ENCODE results near the gene FGD3.
A peak's percentile ranks its signal among the peaks of the same experiment; 100 is the strongest.

The FGD3 gene

GRCh38 chr9:92954049-92954861 lies 6.9 kb downstream of the FGD3 start:
- DNase-seq (ENCODE audit: low spot score), result no peak

- no peak for DNase-seq (ENCODE audit: low spot score)
Measured at GRCh38 chr9:92954886-92955285, 7.6 kb downstream of the FGD3 start.

GRCh38 chr9:92960561-92961290 lies 13.4 kb downstream of the FGD3 start:
- peak; percentile 10 for DNase-seq (ENCODE audit: low spot score)

- DNase-seq (ENCODE audit: low spot score), result no peak
Measured at GRCh38 chr9:92961627-92962302, 14.4 kb downstream of the FGD3 start.

- no peak for DNase-seq (ENCODE audit: low spot score)
Measured at GRCh38 chr9:92962303-92962649, 15.0 kb downstream of the FGD3 start.

GRCh38 chr9:92962846-92963245 lies 15.5 kb downstream of the FGD3 start:
- peak; percentile 4 for DNase-seq (ENCODE audit: low spot score)

- peak; percentile 17 for DNase-seq (ENCODE audit: low spot score)
Measured at GRCh38 chr9:92963831-92964606, 16.7 kb downstream of the FGD3 start.

GRCh38 chr9:92964607-92965060 lies 17.3 kb downstream of the FGD3 start:
- DNase-seq (ENCODE audit: low spot score), result peak; percentile 14

GRCh38 chr9:92965061-92965758 lies 17.9 kb downstream of the FGD3 start:
- DNase-seq (ENCODE audit: low spot score), result peak; percentile 3

GRCh38 chr9:92965759-92966517 lies 18.6 kb downstream of the FGD3 start:
- DNase-seq (ENCODE audit: low spot score), result peak; percentile 9

- peak; percentile 5 for DNase-seq (ENCODE audit: low spot score)
Measured at GRCh38 chr9:92966518-92966800, 19.1 kb downstream of the FGD3 start.

- no peak for DNase-seq (ENCODE audit: low spot score)
Measured at GRCh38 chr9:92968081-92968480, 20.8 kb downstream of the FGD3 start.

GRCh38 chr9:92969516-92970466 lies 22.5 kb downstream of the FGD3 start:
- peak; percentile 20 for DNase-seq (ENCODE audit: low spot score)

GRCh38 chr9:92970467-92970923 lies 23.2 kb downstream of the FGD3 start:
- DNase-seq (ENCODE audit: low spot score), result peak; percentile 14

GRCh38 chr9:92971121-92971520 lies 23.8 kb downstream of the FGD3 start:
- DNase-seq (ENCODE audit: low spot score), result peak; percentile 9

GRCh38 chr9:92971776-92972175 lies 24.5 kb downstream of the FGD3 start:
- no peak for DNase-seq (ENCODE audit: low spot score)

- peak; percentile 3 for DNase-seq (ENCODE audit: low spot score)
Measured at GRCh38 chr9:92973700-92974099, 26.4 kb downstream of the FGD3 start.

GRCh38 chr9:92974161-92974661 lies 26.9 kb downstream of the FGD3 start:
- DNase-seq (ENCODE audit: low spot score), result peak; percentile 12

Data from D341Med (cell line).